PC-9 (cell line): Measurements from ENCODE around the gene PLA2R1. TPM values are rescaled to one million over a fixed set of nuclear protein-coding genes. Genes with fewer than 3 reads are reported as not detected.

Source experiments
- BruUV-seq: library from RNA; stranded (reverse); fragments of 400-500 nt; replicated peaks from 2 replicates; lab custom pipeline; 2021; lab: Mats Ljungman, UMichigan
- CTCF ChIA-PET: fragments of 300-600 bp; sonication (Branson Sonifier 250); formaldehyde crosslinking; loops from one replicate; lab custom pipeline; 2022; ENCODE audit warnings: antibody characterized with exemption; lab: Charles Lee
- POLR2A ChIA-PET: fragments of 300-600 bp; sonication (Branson Sonifier 250); formaldehyde crosslinking; loops from one replicate; lab custom pipeline; 2022; ENCODE audit warnings: antibody characterized with exemption; ENCODE audit not compliant: unreplicated experiment; lab: Charles Lee
- DNase-seq, 2 experiments: peaks; one replicate each; pipeline versions ENCODE4 v3.0.0 to v3.0.0-alpha.2; 2015 to 2022; ENCODE audit warnings: mixed read lengths in 1 of 2
- H2AFZ ChIP-seq: fragments of 200-600 bp; sonication (generic); 2 replicates; pipeline ENCODE4 v1.8.1; 2017; ENCODE audit warnings: antibody characterized with exemption
- H3F3A ChIP-seq: fragments of 200-600 bp; sonication (generic); 2 replicates; pipeline ENCODE4 v1.8.1; 2017; ENCODE audit warnings: antibody characterized with exemption, mild to moderate bottlenecking, low read depth; ENCODE audit not compliant: insufficient read depth
- H3K27ac ChIP-seq: fragments of 200-600 bp; sonication (generic); 2 replicates; pipeline ENCODE4 v1.6.1; 2016; ENCODE audit warnings: mixed run types
- H3K27me3 ChIP-seq: fragments of 200-600 bp; sonication (generic); 2 replicates; pipeline ENCODE4 v1.6.1; 2016; ENCODE audit warnings: low read depth, mixed run types; ENCODE audit not compliant: insufficient read depth
- H3K36me3 ChIP-seq: fragments of 200-600 bp; sonication (generic); 2 replicates; pipeline ENCODE4 v1.6.1; 2016; ENCODE audit warnings: low read depth, mixed run types
- H3K4me1 ChIP-seq: fragments of 200-600 bp; sonication (generic); replicated peaks from 2 replicates; pipeline ENCODE4 v1.6.1; 2016; ENCODE audit warnings: mixed run types; ENCODE audit not compliant: insufficient read depth
- H3K4me2 ChIP-seq: fragments of 200-600 bp; sonication (generic); 2 replicates; pipeline ENCODE4 v1.6.1; 2017; ENCODE audit warnings: mixed run types
- H3K4me3 ChIP-seq: fragments of 200-600 bp; sonication (generic); 2 replicates; pipeline ENCODE4 v1.6.1; 2016; ENCODE audit warnings: mixed run types
- H3K79me2 ChIP-seq: fragments of 200-600 bp; sonication (generic); 2 replicates; pipeline ENCODE4 v1.6.1; 2017; ENCODE audit warnings: low read depth, mixed run types
- H3K9me2 ChIP-seq: fragments of 200-600 bp; sonication (generic); 2 replicates; pipeline ENCODE4 v1.8.1; 2017; ENCODE audit warnings: mild to moderate bottlenecking; ENCODE audit not compliant: insufficient read depth
- H3K9me3 ChIP-seq: fragments of 200-600 bp; sonication (generic); 2 replicates; pipeline ENCODE4 v1.8.1; 2016; ENCODE audit warnings: low read depth; ENCODE audit not compliant: insufficient read depth
- H4K20me1 ChIP-seq: fragments of 200-600 bp; sonication (generic); 2 replicates; pipeline ENCODE4 v1.8.1; 2017; ENCODE audit not compliant: insufficient read depth
- EZH2 ChIP-seq: fragments of 200-600 bp; sonication (generic); IDR thresholded peaks from 2 replicates; pipeline ENCODE4 v1.8.0; 2017; ENCODE audit warnings: antibody characterized with exemption, low read depth
- intact Hi-C: fragments of 100-400 bp; cut with micrococcal nuclease; formaldehyde crosslinking; loops from one replicate; pipeline ENCODE4 v1.10.0; 2022; ENCODE audit not compliant: unreplicated experiment
- total RNA-seq: library from RNA; stranded (reverse); gene quantifications from 2 replicates; pipeline ENCODE4 v1.2.3, GENCODE V29; 2021
- TF ChIP-seq, protein P1 (sequence below): fragments of 200-600 bp; sonication (generic); conservative IDR thresholded peaks from 2 replicates; pipeline ENCODE4 v1.6.1; 2017; ENCODE audit warnings: mixed run types, antibody characterized with exemption, mild to moderate bottlenecking, moderate library complexity

Gene PLA2R1
- total RNA-seq, 1 experiment from 2014 or later, result 0.33 TPM

DNA sequence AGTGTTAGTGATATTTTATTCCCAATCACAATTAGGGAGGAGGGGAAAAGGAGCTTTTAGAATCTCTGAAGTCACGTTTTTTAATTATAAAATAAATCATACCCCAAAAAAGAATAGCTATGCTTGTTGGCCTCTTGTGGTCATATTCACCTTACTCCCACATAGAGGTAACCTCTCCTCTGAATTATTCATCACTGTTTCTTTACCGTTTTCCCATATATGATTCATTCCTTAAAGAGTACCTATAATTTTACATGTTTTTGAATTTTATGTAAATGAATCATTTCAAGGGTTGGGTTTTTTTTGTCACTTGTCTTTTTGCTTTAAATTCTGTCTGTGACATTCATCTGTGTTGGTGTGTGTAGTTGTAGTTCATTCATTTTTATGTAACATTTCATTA, 153.8 kb downstream of the PLA2R1 start:
- H3K4me3 ChIP-seq, result no peak overlapping the region
- TF ChIP-seq EZH2, result no peak
- TF ChIP-seq, protein P1, sequence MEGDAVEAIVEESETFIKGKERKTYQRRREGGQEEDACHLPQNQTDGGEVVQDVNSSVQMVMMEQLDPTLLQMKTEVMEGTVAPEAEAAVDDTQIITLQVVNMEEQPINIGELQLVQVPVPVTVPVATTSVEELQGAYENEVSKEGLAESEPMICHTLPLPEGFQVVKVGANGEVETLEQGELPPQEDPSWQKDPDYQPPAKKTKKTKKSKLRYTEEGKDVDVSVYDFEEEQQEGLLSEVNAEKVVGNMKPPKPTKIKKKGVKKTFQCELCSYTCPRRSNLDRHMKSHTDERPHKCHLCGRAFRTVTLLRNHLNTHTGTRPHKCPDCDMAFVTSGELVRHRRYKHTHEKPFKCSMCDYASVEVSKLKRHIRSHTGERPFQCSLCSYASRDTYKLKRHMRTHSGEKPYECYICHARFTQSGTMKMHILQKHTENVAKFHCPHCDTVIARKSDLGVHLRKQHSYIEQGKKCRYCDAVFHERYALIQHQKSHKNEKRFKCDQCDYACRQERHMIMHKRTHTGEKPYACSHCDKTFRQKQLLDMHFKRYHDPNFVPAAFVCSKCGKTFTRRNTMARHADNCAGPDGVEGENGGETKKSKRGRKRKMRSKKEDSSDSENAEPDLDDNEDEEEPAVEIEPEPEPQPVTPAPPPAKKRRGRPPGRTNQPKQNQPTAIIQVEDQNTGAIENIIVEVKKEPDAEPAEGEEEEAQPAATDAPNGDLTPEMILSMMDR, result no peak
- no peaks in the 10 kb centered on the region for H4K20me1 ChIP-seq
- BruUV-seq, result no TSS peak
- H3K27me3 ChIP-seq, result no peaks in the 10 kb centered on the region
- H3K9me3 ChIP-seq, result no peaks in the 10 kb centered on the region
- no peaks in the 10 kb centered on the region for H3F3A ChIP-seq
- CTCF ChIA-PET, result no interaction called here
- H3K79me2 ChIP-seq, result no peaks in the 10 kb centered on the region
- no peak overlapping the region for H3K27ac ChIP-seq
- intact Hi-C loops, result no loop called here
- no peaks in the 10 kb centered on the region for H3K36me3 ChIP-seq
- no peak for DNase-seq
- H3K4me1 ChIP-seq, result 0 out of 2 replicates have a peak, but pooled peaks cover 6% of the 10 kb centered on the region
- H2AFZ ChIP-seq, result no peak overlapping the region
- no peaks in the 10 kb centered on the region for H3K9me2 ChIP-seq
- H3K4me2 ChIP-seq, result no peak overlapping the region
- POLR2A ChIA-PET, result interaction anchor here (0.7 kb wide), 1 partner anchor 191 kb away, joined by 6 read pairs; no protein-coding TSS in a partner anchor

- DNase-seq, result peak in 1 of 2 experiments; percentile 51
- CTCF ChIA-PET, result no interaction called here
Measured at GRCh38 chr2:159907909-159908308, 154.5 kb downstream of the PLA2R1 start.

DNA sequence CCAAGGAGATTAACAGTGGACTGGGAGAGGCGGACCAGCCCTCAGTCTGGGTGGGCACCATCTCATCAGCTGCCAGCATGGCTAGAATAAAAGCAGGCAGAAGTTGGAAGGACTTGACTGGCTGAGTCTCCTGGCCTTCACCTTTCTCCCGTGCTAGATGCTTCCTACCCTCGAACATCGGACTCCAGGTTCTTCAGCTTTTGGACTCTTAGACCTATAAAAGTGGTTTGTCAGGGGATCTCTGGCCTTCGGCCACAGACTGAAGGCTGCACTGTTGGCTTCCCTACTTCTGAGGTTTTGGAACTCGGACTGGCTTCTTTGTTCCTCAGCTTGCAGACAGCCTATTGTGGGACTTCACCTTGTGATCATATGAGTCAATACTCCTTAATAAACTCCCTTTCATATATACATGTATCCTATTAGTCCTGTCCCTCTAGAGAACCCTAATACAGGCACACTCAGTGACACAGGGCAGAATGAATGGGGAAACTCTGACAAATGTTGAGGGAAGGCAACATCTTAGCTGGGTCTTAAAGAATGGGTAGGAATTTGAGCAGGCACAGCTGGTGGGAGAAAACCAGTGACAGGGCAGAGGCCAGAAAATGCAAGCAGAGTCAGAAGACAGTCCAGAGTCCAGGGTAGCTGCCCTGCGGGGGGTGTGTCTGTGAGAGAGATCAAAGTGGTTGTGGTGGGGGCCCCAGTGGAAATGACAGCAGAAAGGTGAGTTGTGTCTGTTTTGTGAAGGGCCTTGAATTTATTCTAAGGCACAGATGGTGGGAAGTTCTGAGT, 156.3 kb downstream of the PLA2R1 start:
- POLR2A ChIA-PET, result no interaction called here
- Histone ChIP-seq H3K9me3 (no peaks in the 10 kb centered on the region), H3K79me2 (no peaks in the 10 kb centered on the region), H2AFZ (no peak overlapping the region), H3K4me2 (peak overlapping the region; percentile 74; the same call in 1 of the 2 replicates), H3K4me1 (0 out of 2 replicates have a peak, but pooled peaks cover 6% of the 10 kb centered on the region), H3K27me3 (no peaks in the 10 kb centered on the region), H3K9me2 (no peaks in the 10 kb centered on the region), H3K27ac (no peak overlapping the region), H4K20me1 (no peaks in the 10 kb centered on the region), H3K36me3 (no peaks in the 10 kb centered on the region), H3K4me3 (no peak overlapping the region), H3F3A (no peaks in the 10 kb centered on the region)
- CTCF ChIA-PET, result no interaction called here
- DNase-seq, result no peak
- no peak for TF ChIP-seq EZH2
- TF ChIP-seq, protein P1, result no peak
- no TSS peak for BruUV-seq
- intact Hi-C loops, result loop anchor here (2.0 kb wide), 1 partner anchor 55 kb away; no protein-coding TSS in a partner anchor

More at GRCh38 chr2:159907909-159908308, 154.5 kb downstream of the PLA2R1 start:
- Histone ChIP-seq H4K20me1 (no peaks in the 10 kb centered on the region), H3K4me2 (no peak overlapping the region), H3K9me2 (no peaks in the 10 kb centered on the region), H3K9me3 (no peaks in the 10 kb centered on the region), H2AFZ (no peak overlapping the region), H3F3A (no peaks in the 10 kb centered on the region), H3K79me2 (no peaks in the 10 kb centered on the region), H3K27me3 (no peaks in the 10 kb centered on the region), H3K36me3 (no peaks in the 10 kb centered on the region), H3K4me3 (no peak overlapping the region), H3K27ac (no peak overlapping the region), H3K4me1 (0 out of 2 replicates have a peak, but pooled peaks cover 6% of the 10 kb centered on the region)
- intact Hi-C loops, result no loop called here
- BruUV-seq, result no TSS peak
- POLR2A ChIA-PET, result no interaction called here
- no peak for TF ChIP-seq EZH2
- TF ChIP-seq, protein P1, result no peak
